HG03378 (cell line): Measurements from ENCODE around the gene MSH3.
"Not testable (repeated sequence)": the region's sequence is repeated elsewhere in the genome, so short reads cannot be mapped to it uniquely, and the experiment has no call there.

Experiments used
- ATAC-seq: cut with Tn5 transposase; IDR thresholded peaks from one replicate; pipeline ENCODE4 v1.9.1; 2021; ENCODE audit warnings: mild to moderate bottlenecking, moderate library complexity; ENCODE audit not compliant: unreplicated experiment

Gene MSH3

GRCh38 chr5:80841026-80841797 lies 186.8 kb downstream of the MSH3 start:
- ATAC-seq: not testable (repeated sequence)

GRCh38 chr5:80846422-80846821 lies 192.0 kb downstream of the MSH3 start:
- not testable (repeated sequence) for ATAC-seq

GRCh38 chr5:80850168-80850567 lies 195.7 kb downstream of the MSH3 start:
- ATAC-seq: not testable (repeated sequence)

- ATAC-seq: no peak
Observed at GRCh38 chr5:80852331-80853245, 198.1 kb downstream of the MSH3 start.

- ATAC-seq: no peak
Observed at GRCh38 chr5:80853413-80853812, 199.0 kb downstream of the MSH3 start.

- no peak for ATAC-seq
Observed at GRCh38 chr5:80854583-80854982, 200.1 kb downstream of the MSH3 start.

- ATAC-seq: no peak
Observed at GRCh38 chr5:80860924-80861613, 206.6 kb downstream of the MSH3 start.

- no peak for ATAC-seq
Observed at GRCh38 chr5:80863708-80864107, 209.3 kb downstream of the MSH3 start.

- no peak for ATAC-seq
Observed at GRCh38 chr5:80864109-80864508, 209.7 kb downstream of the MSH3 start.

GRCh38 chr5:80864706-80865435 lies 210.4 kb downstream of the MSH3 start:
- peak; percentile 81 for ATAC-seq

GRCh38 chr5:80865551-80865950 lies 211.1 kb downstream of the MSH3 start:
- ATAC-seq: no peak

- ATAC-seq: no peak
Observed at GRCh38 chr5:80866371-80866770, 211.9 kb downstream of the MSH3 start.

GRCh38 chr5:80867233-80867632 lies 212.8 kb downstream of the MSH3 start:
- ATAC-seq: no peak

GRCh38 chr5:80870442-80870841 lies 216.0 kb downstream of the MSH3 start:
- no peak for ATAC-seq

- no peak for ATAC-seq
Observed at GRCh38 chr5:80871541-80871961, 217.1 kb downstream of the MSH3 start.

GRCh38 chr5:80874162-80874561 lies 219.7 kb downstream of the MSH3 start:
- no peak for ATAC-seq

GRCh38 chr5:80877592-80877991 lies 223.1 kb downstream of the MSH3 start:
- no peak for ATAC-seq

- no peak for ATAC-seq
Observed at GRCh38 chr5:80881726-80882125, 227.3 kb downstream of the MSH3 start.

GRCh38 chr5:80883390-80883789 lies 228.9 kb downstream of the MSH3 start:
- ATAC-seq: not testable (repeated sequence)

- ATAC-seq: no peak
Observed at GRCh38 chr5:80884086-80884813, 229.8 kb downstream of the MSH3 start.
